ENCODE results near the gene ZBTB24.
"Not testable (repeated sequence)": the region's sequence is repeated elsewhere in the genome, so short reads cannot be mapped to it uniquely, and the experiment has no call there.

The ZBTB24 gene

GRCh38 chr6:109482905-109483734 is at the start of gene ZBTB24:
TSS of gene ZBTB24 (minus strand) at chr6:109483219. CDS start at chr6:109482026, 1,193 bp downstream.
- peak; percentile 76 for DNase-seq

DNA sequence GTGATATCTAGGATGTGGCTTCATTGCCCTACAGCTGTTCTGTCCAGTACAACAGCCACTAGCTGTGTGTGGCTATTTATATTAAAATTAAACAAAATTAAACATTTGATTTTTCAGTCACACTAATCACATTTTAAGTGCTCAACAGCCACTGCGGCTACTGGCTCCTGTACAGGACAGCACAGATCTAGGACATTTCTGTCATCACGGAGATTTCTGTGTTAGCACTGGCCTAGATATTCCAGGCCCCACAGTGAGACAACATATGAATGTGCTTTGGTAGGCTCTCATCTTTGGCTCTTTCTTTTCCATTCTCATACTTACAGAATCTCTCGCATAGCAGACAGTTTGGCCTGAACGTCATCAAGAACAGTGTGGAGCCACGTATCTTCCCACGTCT is 48.4 kb upstream of the ZBTB24 start:
- no peak for DNase-seq

DNA sequence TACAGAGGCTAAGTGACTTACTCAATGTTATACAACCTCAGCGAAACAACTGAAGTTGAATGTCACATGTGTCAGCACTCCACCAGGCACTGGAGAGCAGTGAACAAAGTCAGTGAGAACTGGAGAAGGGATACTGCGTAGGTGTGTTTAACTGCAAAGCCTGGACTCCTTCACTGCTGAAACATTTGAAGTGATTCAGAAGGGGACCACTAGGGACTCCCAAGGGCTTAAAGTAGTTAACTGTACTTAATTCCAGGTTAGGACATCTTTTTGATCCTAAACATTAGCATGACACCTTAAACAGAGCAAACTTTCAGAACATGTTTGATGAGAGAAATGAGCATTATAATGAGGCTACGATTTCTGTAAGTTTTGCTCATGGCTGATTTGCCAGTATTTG is 45.0 kb upstream of the ZBTB24 start:
- DNase-seq = no peak

DNA sequence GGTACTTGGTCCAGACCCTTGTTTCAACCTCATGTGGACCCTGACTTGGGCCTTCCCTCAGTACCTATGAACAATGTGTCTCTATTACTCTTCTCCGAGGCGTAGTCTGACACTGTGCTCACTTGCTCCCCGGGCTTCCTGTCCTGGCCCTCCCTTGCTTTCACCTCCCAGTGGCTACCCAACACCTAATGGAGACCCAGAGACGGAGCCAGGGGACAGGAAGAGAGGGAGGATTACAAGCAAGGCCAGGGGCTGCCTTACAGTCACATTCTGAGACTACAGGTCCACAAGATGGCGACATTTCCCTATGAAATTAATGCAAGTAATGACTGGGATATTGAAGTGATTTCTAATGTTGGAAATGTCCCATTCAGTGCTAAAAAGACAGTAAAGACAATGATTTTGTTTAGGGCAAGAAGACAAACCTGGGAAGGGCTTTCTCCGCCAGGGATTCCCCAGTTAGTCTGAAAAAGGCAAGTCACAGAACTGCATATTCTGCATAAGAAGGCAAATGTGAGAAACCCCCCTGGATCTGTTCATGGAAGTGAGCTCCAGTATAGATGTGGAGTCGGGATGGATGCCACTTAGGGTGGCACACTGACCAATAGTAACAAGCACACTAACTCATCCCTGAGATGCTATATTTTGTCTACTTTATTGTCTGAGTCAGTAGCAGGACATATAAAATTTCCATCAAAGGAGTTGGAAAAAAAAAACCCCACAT is 44.0 kb upstream of the ZBTB24 start:
- peak; percentile 46 for DNase-seq

GRCh38 chr6:109524129-109524528 is 41.1 kb upstream of the ZBTB24 start:
- no peak for DNase-seq

DNA sequence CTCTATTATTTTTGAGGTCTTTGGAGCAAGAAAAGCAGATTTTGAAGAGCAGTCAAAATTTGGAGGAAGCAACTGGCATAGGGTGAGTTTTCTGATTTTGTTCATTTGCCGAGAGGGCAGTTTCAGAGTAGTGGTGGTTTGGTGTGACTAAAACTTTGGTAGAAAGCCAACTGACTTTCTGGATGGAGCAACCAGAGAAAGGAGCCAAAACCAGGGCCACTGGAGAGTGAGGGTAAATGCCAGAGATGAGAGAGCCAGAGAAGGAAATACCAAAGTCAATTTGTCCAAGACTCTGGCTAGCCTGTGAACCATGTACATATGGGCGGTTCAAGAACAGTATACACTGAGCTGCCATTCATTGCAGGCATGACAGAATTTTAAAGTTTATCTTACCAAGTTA is 40.5 kb upstream of the ZBTB24 start:
- no peak for DNase-seq

- peak; percentile 83 for DNase-seq
Measured at GRCh38 chr6:109521080-109521479, 38.1 kb upstream of the ZBTB24 start.

- not testable (repeated sequence) for DNase-seq
Measured at GRCh38 chr6:109519647-109520046, 36.6 kb upstream of the ZBTB24 start.

GRCh38 chr6:109516929-109517328 is 33.9 kb upstream of the ZBTB24 start:
- no peak for DNase-seq

DNA sequence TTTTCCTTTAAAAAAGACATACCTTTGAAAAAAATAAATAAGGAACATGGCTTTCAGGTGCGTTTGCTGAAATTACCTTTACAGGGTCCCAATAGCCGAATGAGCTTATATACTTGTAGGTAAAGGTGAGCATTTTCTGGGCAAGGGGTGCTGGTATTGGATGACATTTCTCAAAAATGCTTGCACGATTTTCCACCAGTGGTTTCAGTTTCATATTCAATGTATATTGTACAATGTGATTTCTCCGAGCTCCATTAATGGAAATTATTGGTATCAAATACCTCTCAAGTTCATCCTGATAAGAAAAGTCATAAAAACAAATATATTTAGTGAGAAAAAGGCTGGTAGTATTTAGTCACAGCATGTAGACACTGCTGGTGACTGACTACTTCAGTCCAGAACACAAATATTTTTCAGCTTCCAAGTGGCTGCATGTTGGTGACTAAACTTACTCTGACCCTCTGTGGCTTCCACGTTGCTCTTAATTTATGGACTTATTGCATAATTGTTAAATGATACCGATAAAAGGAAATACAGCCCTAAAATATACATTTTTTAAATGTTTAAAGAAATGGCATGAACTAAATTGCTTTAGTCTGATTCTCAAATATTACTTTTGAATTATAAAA is 32.9 kb upstream of the ZBTB24 start:
- DNase-seq = peak; percentile 62

- DNase-seq = no peak
Measured at GRCh38 chr6:109514946-109515345, 31.9 kb upstream of the ZBTB24 start.

- DNase-seq = no peak
Measured at GRCh38 chr6:109513571-109514071, 30.6 kb upstream of the ZBTB24 start.

DNA sequence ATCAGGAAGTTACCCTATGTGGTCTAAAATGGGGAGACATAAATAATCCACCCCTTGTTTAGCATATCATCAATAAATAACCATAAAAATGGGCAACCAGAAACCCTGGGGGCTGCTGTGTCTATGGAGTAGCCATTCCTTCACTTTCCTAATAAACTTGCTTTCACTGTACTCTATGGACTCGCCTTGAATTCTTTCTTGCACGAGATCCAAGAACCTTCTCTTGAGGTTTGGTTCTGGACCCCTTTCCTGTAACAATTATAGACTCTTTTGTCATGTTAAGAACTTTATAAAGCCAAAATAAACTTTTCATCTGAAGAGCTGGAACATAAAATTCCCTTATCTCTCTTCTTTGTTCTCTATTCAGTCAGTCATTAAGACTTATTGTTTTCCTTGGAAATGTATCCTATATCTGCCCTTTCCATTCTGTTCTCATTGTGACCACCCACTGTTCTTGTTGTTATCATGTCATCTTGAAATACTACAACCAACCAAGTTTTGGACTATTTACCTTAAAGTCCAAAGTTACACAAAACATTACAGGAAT is 29.3 kb upstream of the ZBTB24 start:
- DNase-seq = no peak

GRCh38 chr6:109511832-109512231 is 28.8 kb upstream of the ZBTB24 start:
- no peak for DNase-seq

DNA sequence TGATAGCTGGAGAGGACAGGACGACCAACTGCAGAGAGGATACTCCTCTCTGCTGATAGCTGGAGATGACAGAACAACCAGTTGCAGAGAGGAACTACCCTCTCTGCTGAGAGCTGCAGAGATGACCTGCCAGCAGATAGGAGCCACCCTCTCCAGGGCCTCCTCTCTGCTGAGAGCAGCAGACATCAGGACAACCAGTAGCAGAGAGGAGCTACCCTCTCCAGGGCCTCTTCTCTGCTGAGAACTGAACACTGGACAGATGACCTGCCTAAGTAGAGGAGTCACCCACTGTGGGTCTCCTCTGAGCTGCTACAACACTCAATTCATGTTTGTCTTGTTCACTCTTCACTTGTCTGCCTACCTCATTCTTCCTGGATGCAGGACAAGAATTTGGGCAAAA is 27.3 kb upstream of the ZBTB24 start:
- DNase-seq = no peak

DNA sequence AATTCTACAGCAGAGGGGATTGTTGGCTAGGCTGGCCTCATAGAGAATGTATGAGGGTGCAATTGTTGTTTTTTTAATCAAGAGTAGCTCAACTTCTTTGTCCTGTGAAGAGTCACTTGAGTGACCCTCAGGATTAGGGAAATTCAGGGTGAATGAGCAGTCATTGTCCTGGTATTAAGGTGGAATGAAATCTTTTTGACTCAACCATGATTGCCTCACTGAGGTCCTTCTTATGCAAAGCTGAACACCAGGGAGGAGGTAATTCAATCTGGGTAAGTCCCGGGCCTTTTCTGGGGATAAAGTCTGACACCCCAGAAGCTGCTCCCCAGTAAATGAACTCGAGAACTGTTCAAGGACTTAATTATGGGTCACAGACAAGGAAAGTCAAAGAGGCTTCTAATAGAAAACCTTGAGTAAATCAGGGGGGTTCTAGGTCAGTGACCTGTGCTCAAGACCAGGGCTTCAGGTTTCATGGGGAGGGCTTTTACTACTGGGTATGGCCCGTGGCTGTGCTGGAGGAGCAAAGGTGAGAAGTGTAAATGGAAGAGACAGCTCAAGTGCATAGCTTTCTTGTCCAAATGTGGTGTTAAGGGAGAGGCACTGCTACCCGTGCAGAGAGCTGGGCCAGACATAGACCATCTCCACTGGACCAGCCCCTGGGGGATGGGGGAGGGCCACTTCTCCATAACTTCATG is 25.3 kb upstream of the ZBTB24 start:
- no peak for DNase-seq

DNA sequence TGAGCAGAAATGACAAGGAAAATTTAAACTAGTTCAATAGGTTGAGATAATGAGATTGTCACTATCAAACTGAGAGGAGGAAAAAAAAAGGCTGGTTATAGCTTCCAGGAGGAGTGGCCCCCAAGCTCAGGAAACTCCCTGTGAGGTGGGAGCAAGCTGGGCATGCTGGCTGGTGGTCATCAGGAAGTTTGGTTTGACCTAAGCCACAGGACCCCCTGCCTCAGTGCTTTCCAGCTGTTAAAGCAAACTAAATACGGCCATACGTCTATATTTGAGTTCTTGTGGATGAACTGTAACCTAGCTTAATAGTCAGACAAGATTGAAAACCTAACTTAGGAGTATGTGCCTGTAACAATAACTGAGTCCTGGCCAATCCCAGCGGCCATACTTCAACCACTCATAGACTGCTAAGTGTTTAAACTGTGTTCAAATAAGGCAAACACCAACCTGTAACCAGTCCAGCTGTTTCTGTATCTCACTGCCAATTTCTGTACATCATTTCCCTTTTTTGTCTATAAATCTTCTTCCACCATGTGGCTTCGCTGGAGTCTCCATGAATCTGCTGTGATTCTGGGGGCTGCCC is 24.6 kb upstream of the ZBTB24 start:
- no peak for DNase-seq

GRCh38 chr6:109506841-109507240 is 23.8 kb upstream of the ZBTB24 start:
- no peak for DNase-seq

- no peak for DNase-seq
Measured at GRCh38 chr6:109506314-109506713, 23.3 kb upstream of the ZBTB24 start.

- peak; percentile 79 for DNase-seq
Measured at GRCh38 chr6:109503327-109504224, 20.6 kb upstream of the ZBTB24 start.

DNA sequence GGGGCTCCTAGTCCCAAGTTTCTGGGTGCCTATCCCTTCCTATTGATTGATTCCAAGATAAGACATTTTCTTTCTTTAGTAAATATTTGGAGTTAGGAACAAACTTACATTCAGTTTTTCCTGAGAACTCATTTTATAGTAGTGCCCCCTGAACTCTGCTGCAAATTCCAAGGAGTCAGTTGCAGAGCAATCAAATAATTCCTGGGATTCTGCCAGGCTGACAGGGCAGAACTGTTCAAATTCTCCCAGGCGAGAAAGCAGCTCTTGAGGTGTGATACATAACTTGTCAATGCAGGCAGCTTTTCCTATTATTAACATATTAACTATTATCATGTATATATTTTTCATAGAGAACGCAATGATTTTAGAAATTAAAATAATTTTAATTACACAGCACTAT is 15.9 kb upstream of the ZBTB24 start:
- DNase-seq = no peak

All from MV-4-11 (cell line).